H9 (cell line): ENCODE data around the gene TPP1. TPM values are rescaled to one million over a fixed set of nuclear protein-coding genes. Genes with fewer than 3 reads are reported as not detected.

Experiments used
- DNase-seq: peaks from one replicate; pipeline ENCODE4 v3.0.0-alpha.2; 2017
- H2AFZ ChIP-seq: one replicate; pipeline ENCODE4 v1.6.1; 2013; ENCODE audit warnings: mild to moderate bottlenecking, low read length, control low read depth, moderate library complexity
- H2AK5ac ChIP-seq: 2 replicates; pipeline ENCODE4 v1.6.1; 2013; ENCODE audit warnings: low read length, control low read depth, mixed read lengths; ENCODE audit not compliant: insufficient read length
- H2BK120ac ChIP-seq: one replicate; pipeline ENCODE4 v1.6.1; 2013; ENCODE audit warnings: low read depth, mild to moderate bottlenecking, low read length, control low read depth, inconsistent platforms; ENCODE audit not compliant: poor library complexity, severe bottlenecking
- H2BK12ac ChIP-seq: 2 replicates; pipeline ENCODE4 v1.6.1; 2013; ENCODE audit warnings: low read length, control low read depth, mixed read lengths, low read depth; ENCODE audit not compliant: insufficient read length
- H2BK15ac ChIP-seq: 2 replicates; pipeline ENCODE4 v1.6.1; 2013; ENCODE audit warnings: low read depth, low read length, control low read depth
- H2BK20ac ChIP-seq: one replicate; pipeline ENCODE4 v1.6.1; 2013; ENCODE audit warnings: low read depth, mild to moderate bottlenecking, low read length, control low read depth, inconsistent platforms; ENCODE audit not compliant: poor library complexity, severe bottlenecking
- H2BK5ac ChIP-seq: 2 replicates; pipeline ENCODE4 v1.6.1; 2013; ENCODE audit warnings: low read length, control low read depth, mixed read lengths; ENCODE audit not compliant: insufficient read length
- H3K14ac ChIP-seq: 2 replicates; pipeline ENCODE4 v1.6.1; 2013; ENCODE audit warnings: low read length, control low read depth; ENCODE audit not compliant: insufficient read depth
- H3K18ac ChIP-seq: 2 replicates; pipeline ENCODE4 v1.6.1; 2013; ENCODE audit warnings: low read depth, mild to moderate bottlenecking, mixed read lengths, low read length, control low read depth; ENCODE audit not compliant: insufficient read length
- H3K23ac ChIP-seq: 2 replicates; pipeline ENCODE4 v1.6.1; 2013; ENCODE audit warnings: low read length, control low read depth, mixed read lengths, low read depth; ENCODE audit not compliant: insufficient read length
- H3K23me2 ChIP-seq: 2 replicates; pipeline ENCODE4 v1.6.1; 2013; ENCODE audit warnings: low read depth, mild to moderate bottlenecking, mixed read lengths, low read length, control low read depth; ENCODE audit not compliant: insufficient read length, poor library complexity, severe bottlenecking
- H3K27ac ChIP-seq: 2 replicates; pipeline ENCODE4 v1.5.1; 2013; ENCODE audit warnings: low read length, control low read depth, mixed read lengths, low read depth; ENCODE audit not compliant: insufficient read length
- H3K27me3 ChIP-seq: 2 replicates; pipeline ENCODE4 v1.6.1; 2013; ENCODE audit warnings: low read length, control low read depth, inconsistent platforms; ENCODE audit not compliant: insufficient read depth
- H3K4ac ChIP-seq: 2 replicates; pipeline ENCODE4 v1.6.1; 2013; ENCODE audit warnings: low read depth, mild to moderate bottlenecking, control low read depth, inconsistent platforms, low read length, moderate library complexity
- H3K4me1 ChIP-seq: 2 replicates; pipeline ENCODE4 v1.6.1; 2013; ENCODE audit warnings: low read length, control low read depth, inconsistent platforms; ENCODE audit not compliant: insufficient read depth
- H3K4me2 ChIP-seq: 2 replicates; pipeline ENCODE4 v1.6.1; 2013; ENCODE audit warnings: low read length, control low read depth, mixed read lengths; ENCODE audit not compliant: insufficient read length, insufficient read depth
- H3K56ac ChIP-seq: 2 replicates; pipeline ENCODE4 v1.6.1; 2013; ENCODE audit warnings: low read depth, mild to moderate bottlenecking, mixed read lengths, low read length, control low read depth; ENCODE audit not compliant: insufficient read length
- H3K79me1 ChIP-seq: 2 replicates; pipeline ENCODE4 v1.6.1; 2013; ENCODE audit warnings: low read depth, mild to moderate bottlenecking, moderate library complexity, low read length, control low read depth, inconsistent platforms; ENCODE audit not compliant: insufficient read depth, poor library complexity, severe bottlenecking
- H3K79me2 ChIP-seq: 2 replicates; pipeline ENCODE4 v1.6.1; 2013; ENCODE audit warnings: low read length, control low read depth, inconsistent platforms; ENCODE audit not compliant: insufficient read depth
- H3K9ac ChIP-seq: 2 replicates; pipeline ENCODE4 v1.6.1; 2013; ENCODE audit warnings: low read length, control low read depth, mixed read lengths; ENCODE audit not compliant: insufficient read length; ENCODE audit errors: extremely low read depth
- H3K9me3 ChIP-seq: one replicate; pipeline ENCODE4 v1.6.1; 2013; ENCODE audit warnings: low read depth, low read length, inconsistent platforms; ENCODE audit not compliant: control insufficient read depth
- H3T11ph ChIP-seq: one replicate; pipeline ENCODE4 v1.6.1; 2013; ENCODE audit warnings: mild to moderate bottlenecking, low read length, control low read depth, inconsistent platforms
- H4K20me1 ChIP-seq: one replicate; pipeline ENCODE4 v1.6.1; 2013; ENCODE audit not compliant: control insufficient read depth, insufficient read length, insufficient read depth
- H4K5ac ChIP-seq: 2 replicates; pipeline ENCODE4 v1.6.1; 2013; ENCODE audit warnings: low read depth, mild to moderate bottlenecking, mixed read lengths, low read length, control low read depth; ENCODE audit not compliant: insufficient read length
- H4K8ac ChIP-seq: replicated peaks from 2 replicates; pipeline ENCODE4 v1.6.1; 2013; ENCODE audit warnings: low read length, control low read depth, mixed read lengths, low read depth; ENCODE audit not compliant: insufficient read length
- H4K91ac ChIP-seq: 2 replicates; pipeline ENCODE4 v1.6.1; 2013; ENCODE audit warnings: low read depth, mild to moderate bottlenecking, moderate library complexity, mixed read lengths, low read length, control low read depth; ENCODE audit not compliant: insufficient read length
- H3K27ac Mint-ChIP-seq, 3 experiments: 2 replicates in 2 of 3; 3 replicates in 1 of 3; pipeline ENCODE4 v1.8.0; 2020 to 2021; ENCODE audit warnings: mixed read lengths in 3 of 3, mild to moderate bottlenecking in 1 of 3, moderate library complexity in 1 of 3
- H3K27me3 Mint-ChIP-seq: 2 replicates; pipeline ENCODE4 v1.8.0; 2021; ENCODE audit warnings: low read depth, mild to moderate bottlenecking, moderate library complexity, mixed read lengths
- H3K36me3 Mint-ChIP-seq, 3 experiments: 2 replicates in 2 of 3; 3 replicates in 1 of 3; pipeline ENCODE4 v1.8.0; 2020 to 2021; ENCODE audit warnings: low read depth in 3 of 3, mixed read lengths in 3 of 3; ENCODE audit not compliant: insufficient read depth in 1 of 3
- H3K4me1 Mint-ChIP-seq, 2 experiments: 2 replicates each; pipeline ENCODE4 v1.8.0; 2020; ENCODE audit warnings: mixed read lengths in 2 of 2
- H3K4me3 Mint-ChIP-seq, 2 experiments: 2 replicates in 1 of 2; 3 replicates in 1 of 2; pipeline ENCODE4 v1.8.0; 2020 to 2021; ENCODE audit warnings: mild to moderate bottlenecking in 2 of 2, mixed read lengths in 2 of 2, moderate library complexity in 1 of 2
- H3K9me3 Mint-ChIP-seq, 2 experiments: 2 replicates in 1 of 2; 3 replicates in 1 of 2; pipeline ENCODE4 v1.8.0; 2020; ENCODE audit warnings: mild to moderate bottlenecking in 2 of 2, mixed read lengths in 2 of 2, moderate library complexity in 1 of 2
- total RNA-seq: library from RNA; stranded (reverse); gene quantifications from 2 replicates; pipeline ENCODE4 v1.2.1, GENCODE V29; 2021
- TF ChIP-seq, protein P1 (sequence below): fragments of 200-600 bp; sonication (generic); conservative IDR thresholded peaks from 3 replicates; pipeline ENCODE4 v1.8.0; 2021; ENCODE audit warnings: antibody characterized with exemption, mild to moderate bottlenecking

Gene TPP1
- total RNA-seq, 1 experiment from 2014 or later = 37.2 TPM

DNA sequence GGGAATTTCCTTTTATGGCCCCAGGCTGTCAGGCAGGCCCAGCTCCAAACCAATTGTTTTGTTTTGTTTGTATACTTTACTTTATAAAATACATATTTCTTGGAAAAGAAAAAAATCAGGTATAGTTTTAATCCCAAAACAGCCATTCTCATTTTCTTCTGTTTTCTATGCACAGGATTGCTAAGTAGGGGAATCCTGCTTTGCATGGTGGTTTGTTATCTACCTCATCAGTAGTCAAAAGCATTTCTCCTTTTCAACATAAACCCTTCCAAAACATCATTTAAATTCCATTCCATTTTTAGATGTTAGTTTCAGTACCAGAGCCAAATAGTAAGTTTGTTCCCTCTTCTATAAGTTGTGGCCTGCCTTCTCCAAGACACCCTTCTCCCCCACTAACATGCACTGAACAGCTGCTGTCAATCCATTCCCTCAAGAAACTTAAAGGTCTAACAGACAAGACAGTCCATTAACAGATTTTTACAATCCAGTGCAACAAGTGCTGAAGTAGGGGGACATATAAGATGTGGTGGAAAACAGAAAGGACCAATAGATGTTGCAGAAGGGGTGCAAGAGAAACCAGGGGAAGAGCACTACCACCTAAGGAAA is 11.9 kb downstream of the TPP1 start:
- Histone ChIP-seq H3K4me1 (peaks cover 3% of the 10 kb centered on the region; the same call in 1 of the 2 replicates), H4K20me1 (no peaks in the 10 kb centered on the region), H3K9me3 (no peaks in the 10 kb centered on the region), H3K23ac (no peak overlapping the region), H4K91ac (no peak overlapping the region), H3K79me1 (no peaks in the 10 kb centered on the region), H2BK5ac (no peak overlapping the region), H2BK120ac (peak overlapping the region; percentile 26), H2AK5ac (no peak overlapping the region), H4K8ac (no peak overlapping the region), H2BK15ac (no peak overlapping the region), H3K18ac (peak overlapping the region; percentile 50), H3K23me2 (peaks cover 21% of the 10 kb centered on the region), H3K4me2 (no peak overlapping the region), H2AFZ (no peak overlapping the region), H3K79me2 (peaks cover 7% of the 10 kb centered on the region; the same call in 1 of the 2 replicates), H4K5ac (no peak overlapping the region), H3K27me3 (no peaks in the 10 kb centered on the region), H2BK20ac (no peak overlapping the region), H3T11ph (peak overlapping the region; percentile 37), H3K56ac (no peak overlapping the region), H2BK12ac (no peak overlapping the region), H3K9ac (no peak overlapping the region), H3K4ac (no peak overlapping the region; the same call in 1 of the 2 replicates), H3K14ac (no peak overlapping the region), H3K27ac (peak overlapping the region; percentile 18)
- H3K27ac Mint-ChIP-seq = peak overlapping the region in 2 of 3 experiments; percentile 96 to 97; a peak in 4 of 7 replicates
- H3K27me3 Mint-ChIP-seq = no peaks in the 10 kb centered on the region; the same call in 1 of the 2 replicates
- peak overlapping the region in 1 of 2 experiments; percentile 45; a peak in 2 of 5 replicates for H3K4me3 Mint-ChIP-seq
- no peaks in the 10 kb centered on the region for H3K9me3 Mint-ChIP-seq
- peaks cover 32 to 51% (median 46%) of the 10 kb centered on the region in 3 experiments; a peak in 6 of 7 replicates for H3K36me3 Mint-ChIP-seq
- TF ChIP-seq, protein P1, sequence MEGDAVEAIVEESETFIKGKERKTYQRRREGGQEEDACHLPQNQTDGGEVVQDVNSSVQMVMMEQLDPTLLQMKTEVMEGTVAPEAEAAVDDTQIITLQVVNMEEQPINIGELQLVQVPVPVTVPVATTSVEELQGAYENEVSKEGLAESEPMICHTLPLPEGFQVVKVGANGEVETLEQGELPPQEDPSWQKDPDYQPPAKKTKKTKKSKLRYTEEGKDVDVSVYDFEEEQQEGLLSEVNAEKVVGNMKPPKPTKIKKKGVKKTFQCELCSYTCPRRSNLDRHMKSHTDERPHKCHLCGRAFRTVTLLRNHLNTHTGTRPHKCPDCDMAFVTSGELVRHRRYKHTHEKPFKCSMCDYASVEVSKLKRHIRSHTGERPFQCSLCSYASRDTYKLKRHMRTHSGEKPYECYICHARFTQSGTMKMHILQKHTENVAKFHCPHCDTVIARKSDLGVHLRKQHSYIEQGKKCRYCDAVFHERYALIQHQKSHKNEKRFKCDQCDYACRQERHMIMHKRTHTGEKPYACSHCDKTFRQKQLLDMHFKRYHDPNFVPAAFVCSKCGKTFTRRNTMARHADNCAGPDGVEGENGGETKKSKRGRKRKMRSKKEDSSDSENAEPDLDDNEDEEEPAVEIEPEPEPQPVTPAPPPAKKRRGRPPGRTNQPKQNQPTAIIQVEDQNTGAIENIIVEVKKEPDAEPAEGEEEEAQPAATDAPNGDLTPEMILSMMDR = no peak
- DNase-seq = no peak
- peaks cover 24% of the 10 kb centered on the region in 2 experiments for H3K4me1 Mint-ChIP-seq
